Sciatic nerve (tissue), 2 donors: ENCODE measurements around the gene ZBTB5. TPM values are rescaled to one million over a fixed set of nuclear protein-coding genes. Genes with fewer than 3 reads are reported as not detected.

Experiments
- ATAC-seq: fragments of 200-7000 bp; cut with Tn5 transposase; one replicate; pipeline ENCODE4 v1.9.1; 2020; ENCODE audit warnings: mild to moderate bottlenecking, moderate library complexity
- DNase-seq: peaks from one replicate; pipeline ENCODE4 v3.0.0-alpha.2; 2020; ENCODE audit warnings: low spot score
- intact Hi-C: fragments of 100-400 bp; cut with DNase I; formaldehyde crosslinking; loops from one replicate; pipeline ENCODE4 v1.14.2; 2022
- total RNA-seq: library from RNA; stranded (reverse); fragmentation: NEBNext Ultra II Directional; extraction: Animal tissue kit (Norgen Biotek cat#: 25700); gene quantifications from one replicate; pipeline ENCODE4 v1.2.1, GENCODE V29; 2021
- donor health status: DM: no; HTN: no; CAD: no.
- donor health status: DM: no; HTN: no; CAD: no.

Gene ZBTB5
- total RNA-seq, 1 donor from 2014 or later, result 11.3 TPM

DNA sequence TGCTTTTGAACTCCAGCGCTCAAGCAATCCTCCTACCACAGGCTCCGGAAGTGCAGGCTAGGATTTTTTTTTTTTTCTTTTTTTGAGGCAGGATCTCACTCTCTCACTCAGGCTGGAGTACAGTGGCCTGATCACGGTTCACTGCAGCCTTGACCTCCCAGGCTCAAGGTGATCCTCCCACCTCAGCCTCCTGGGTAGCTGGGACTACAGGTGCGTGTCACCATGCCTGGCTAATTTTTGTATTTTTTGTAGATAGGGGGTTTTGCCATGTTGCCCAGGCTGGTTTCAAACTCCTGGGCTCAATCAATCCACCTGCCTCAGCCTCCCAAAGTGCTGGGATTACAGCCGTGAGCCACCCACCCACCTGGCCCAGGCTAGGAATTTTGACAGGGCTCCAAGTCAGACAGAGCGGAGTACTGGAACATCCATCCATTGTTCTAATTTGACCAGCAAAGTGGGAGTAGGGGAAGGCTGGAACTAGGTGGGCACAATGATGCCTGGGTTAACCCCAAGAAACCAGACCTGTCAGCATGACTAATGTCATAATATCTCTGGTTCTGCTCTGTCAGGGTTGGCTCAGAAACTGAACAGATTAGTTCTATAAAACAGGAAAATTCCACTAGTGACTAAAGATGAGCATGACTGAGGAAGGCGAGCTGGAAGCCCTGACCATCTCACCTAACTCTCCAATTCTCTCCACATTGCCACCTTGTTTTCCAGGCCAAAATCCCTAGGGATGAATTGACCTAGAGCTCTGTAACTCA, 9.2 kb downstream of the ZBTB5 start:
- no peak for DNase-seq
- no peak for ATAC-seq
- intact Hi-C loops, result no loop called here

DNA sequence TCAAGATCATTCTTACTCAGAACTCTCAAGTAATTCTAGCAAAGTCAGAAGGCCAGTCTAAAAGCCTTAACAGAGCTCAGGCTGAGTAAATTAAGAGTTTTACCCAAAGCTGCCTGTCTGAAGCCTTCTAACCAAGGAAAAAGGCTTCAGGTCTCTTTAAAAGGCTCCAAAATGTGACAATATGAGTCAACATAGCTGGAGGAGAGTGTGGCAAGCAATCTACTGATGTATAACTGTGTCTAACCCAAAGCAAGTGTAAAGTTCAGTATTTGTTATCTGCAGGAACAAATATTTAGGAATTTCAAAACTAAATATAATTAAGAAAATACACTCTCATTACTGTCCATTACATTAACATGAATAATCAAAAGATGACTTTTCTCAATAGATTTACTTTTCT, 11.0 kb downstream of the ZBTB5 start:
- ATAC-seq (no peak), DNase-seq (no peak)
- intact Hi-C loops, result no loop called here

DNA sequence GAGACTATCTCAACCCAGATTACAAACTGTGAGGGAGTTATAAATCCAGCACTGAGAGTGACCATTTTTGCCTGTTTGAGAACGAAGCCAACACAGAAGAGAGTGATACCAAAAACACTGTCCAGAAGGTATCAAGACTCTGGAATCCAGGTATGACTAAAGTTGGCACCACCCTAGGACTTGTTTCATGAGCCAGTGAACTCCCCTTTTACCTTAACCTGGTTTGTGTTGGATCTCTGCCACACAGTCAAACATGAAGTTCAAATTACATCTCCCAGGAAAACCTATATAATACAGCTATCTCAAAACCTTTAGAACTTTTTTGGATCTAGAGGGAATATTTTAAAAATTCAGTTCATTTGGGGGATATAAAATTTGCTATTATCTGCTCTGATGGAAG, 11.4 kb downstream of the ZBTB5 start:
- ATAC-seq, result no peak
- DNase-seq, result no peak
- intact Hi-C loops, result no loop called here

DNA sequence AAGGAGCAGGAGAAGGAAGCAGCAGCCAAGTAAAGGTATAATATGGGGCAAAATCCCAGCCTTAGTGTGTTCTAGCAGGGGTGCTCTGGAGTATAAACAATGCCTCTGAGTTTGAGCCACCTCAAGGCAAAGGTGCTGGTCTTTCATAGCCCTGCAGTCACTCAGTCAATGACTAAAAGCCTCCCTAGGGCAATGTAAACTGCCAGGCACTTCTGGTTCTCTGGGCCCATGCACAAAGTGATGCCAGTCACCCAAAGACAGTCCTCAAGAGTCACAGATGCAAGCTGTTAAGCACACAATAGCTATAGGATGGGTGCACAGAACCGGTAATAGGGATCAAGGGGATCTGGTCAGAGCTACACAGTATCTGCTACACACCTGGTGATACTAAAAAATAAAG, 12.6 kb downstream of the ZBTB5 start:
- DNase-seq (no peak), ATAC-seq (no peak)
- intact Hi-C loops, result no loop called here

DNA sequence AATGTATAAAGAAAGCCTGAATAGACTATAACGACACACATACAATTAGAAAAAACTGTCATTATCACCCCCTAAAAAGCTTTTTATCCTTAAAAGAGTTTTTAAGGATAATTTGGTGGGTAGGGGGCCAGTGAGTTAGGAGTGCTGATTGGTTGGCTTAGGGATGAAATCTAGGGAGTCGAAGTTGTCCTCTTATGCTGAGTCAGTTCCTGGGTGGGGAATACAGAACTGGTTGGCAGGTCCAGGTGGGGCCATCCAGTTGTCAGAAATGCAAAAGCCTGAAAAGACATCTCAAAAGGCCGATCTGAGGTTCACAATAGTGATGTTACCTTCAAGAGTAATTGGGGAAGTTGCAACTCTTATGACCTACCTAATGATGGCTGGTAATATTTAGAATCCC, 13.6 kb downstream of the ZBTB5 start:
- ATAC-seq (no peak), DNase-seq (no peak)
- intact Hi-C loops, result no loop called here

DNA sequence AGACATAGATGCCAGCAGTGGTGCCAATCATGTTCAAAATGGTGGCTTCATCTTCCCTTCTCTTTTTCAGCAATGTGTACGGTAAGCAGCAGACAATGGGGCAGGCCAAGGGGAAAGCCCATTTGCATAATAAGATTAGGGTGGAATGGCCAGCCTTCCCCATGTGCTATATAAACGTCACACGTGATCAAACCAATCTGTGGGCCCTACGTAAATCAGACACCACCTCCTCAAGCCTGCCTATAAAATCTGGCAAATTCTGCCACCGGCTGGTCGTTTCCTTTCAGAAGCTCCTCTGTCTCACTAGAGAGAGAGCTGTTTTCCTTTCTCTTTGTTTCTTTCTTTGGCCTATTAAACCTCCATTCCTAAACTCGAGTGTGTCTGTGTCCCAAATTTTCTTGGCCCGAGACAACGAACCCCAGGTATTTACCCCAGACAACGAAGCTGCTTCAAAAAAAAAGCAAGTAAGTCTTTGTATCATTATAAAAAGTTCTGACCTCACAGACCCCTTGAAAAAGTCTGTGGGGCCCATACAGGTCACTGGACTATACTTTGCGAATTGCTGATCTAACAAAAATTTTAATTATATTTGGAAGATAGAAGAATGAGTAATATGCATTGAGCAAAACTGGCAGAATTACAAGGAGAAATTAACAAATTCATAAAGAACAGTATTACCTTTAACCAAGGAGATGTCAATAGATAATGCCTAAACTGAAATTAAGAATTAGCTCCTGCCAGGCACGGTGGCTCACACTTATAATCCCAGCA, 15.2 kb downstream of the ZBTB5 start:
- no peak for DNase-seq
- ATAC-seq, result no peak
- intact Hi-C loops, result no loop called here

DNA sequence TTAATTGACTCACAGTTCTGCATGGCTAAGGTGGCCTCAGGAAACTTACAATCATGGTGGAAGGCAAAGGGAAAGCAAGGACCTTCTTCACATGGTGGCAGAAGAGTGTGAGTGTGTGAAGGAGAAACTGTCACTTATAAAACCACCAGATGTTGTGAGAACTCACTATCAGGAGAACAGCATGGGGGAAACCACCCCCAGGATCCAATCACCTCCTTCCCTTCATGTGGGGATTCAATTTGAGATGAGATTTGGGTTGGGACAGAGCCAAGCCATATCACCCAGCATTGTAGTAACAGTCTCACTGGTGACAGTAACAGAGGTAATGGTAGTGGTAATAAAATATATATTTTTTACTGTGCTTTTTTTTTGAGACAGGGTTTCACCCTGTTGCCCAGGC, 18.1 kb downstream of the ZBTB5 start:
- ATAC-seq, result no peak
- intact Hi-C loops, result no loop called here
- no peak for DNase-seq

DNA sequence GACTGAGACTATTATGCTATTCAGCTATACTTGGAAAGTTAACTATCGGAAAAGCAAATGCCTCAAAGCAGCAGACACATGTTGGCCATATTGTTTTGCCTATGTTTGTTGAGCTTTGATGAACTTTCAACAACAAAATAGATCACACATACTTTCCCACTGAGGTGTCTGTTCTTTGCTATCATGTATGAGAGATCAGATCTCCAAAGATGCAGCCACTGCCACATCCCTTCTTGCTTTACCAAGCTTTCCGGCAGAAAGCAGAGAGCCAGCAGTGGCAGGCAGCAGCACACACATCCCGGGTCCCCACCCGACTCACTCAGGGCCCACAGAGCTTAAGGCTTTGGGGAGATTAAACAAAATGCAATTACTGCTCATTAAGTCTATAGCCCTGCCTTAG, 18.8 kb downstream of the ZBTB5 start:
- intact Hi-C loops, result no loop called here
- ATAC-seq (no peak), DNase-seq (no peak)

DNA sequence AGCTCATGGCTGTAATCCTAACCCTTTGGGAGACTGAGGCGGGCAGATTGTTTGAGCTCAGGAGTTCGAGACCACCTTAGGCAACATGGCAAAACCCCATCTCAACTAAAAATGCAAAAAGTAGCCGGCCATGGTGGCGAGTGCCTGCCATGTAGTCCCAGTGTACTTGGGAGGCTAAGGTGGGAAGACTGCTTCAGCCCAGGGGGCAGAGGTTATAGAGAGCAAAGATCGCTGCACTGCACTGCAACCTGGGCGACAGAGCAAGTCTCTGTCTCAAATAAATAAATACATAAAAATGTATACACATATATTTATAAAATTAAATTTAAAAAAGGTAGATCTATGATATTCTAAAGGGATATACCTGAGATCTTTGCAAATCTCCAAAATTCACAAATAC, 19.4 kb downstream of the ZBTB5 start:
- no peak for ATAC-seq
- intact Hi-C loops, result no loop called here
- DNase-seq, result no peak

DNA sequence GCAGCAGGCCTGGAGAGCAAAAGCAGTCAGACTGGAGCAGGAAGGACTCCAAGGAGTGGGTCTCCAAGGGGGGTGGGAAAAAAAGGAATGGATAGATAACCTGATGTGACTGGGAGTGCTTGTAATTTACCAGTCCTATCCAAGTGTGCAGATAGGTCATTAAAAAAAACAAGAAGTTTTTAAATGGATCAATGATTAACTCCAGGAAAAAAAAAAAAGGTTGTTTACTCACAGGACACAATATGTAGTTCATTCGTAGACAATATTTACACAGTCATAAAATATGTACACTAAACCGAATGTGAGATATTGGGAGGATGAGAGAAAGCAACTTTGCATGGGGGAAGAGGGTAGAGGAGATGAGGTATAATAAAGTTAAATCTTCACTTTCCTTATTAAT, 20.4 kb downstream of the ZBTB5 start:
- no peak for ATAC-seq
- DNase-seq, result no peak
- intact Hi-C loops, result no loop called here

DNA sequence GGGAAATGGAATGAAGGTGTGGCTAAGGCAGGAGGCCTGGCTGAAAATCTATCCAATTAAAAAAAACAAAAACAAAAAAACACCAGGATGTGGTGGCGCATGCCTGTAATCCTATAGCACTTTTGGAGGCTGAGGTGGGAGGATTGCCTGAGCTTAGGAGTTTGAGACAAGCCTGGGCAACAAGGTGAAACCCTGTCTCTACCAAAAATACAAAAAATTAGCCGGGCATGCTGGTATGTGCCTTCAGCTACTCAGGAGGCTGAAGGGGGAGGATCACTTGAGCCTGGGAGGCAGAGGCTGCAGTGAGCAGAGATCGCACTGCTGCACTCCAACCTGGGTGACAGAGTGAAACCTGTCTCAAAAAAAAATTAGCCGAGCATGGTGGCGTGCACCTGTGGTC, 21.7 kb downstream of the ZBTB5 start:
- DNase-seq (no peak), ATAC-seq (no peak)
- intact Hi-C loops, result no loop called here

DNA sequence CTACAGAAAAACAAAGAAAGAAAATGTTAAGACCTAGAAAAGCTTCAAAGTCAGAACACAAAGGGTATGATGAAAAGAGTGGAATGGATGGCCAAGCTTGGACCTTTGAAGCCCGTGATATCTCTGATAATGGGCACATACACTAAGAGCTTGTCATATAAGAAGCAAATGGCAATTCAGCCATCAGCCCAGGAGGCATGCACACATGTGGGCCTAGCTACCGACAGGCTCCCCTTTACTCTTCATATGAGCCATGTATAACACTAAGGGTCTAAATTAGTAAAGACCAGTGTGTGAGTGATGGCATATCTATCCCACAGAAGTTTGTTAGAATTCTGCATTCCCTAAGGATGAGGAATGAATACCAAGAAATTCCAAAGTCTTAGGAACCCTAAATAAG, 22.7 kb downstream of the ZBTB5 start:
- intact Hi-C loops, result no loop called here
- DNase-seq (no peak), ATAC-seq (no peak)

DNA sequence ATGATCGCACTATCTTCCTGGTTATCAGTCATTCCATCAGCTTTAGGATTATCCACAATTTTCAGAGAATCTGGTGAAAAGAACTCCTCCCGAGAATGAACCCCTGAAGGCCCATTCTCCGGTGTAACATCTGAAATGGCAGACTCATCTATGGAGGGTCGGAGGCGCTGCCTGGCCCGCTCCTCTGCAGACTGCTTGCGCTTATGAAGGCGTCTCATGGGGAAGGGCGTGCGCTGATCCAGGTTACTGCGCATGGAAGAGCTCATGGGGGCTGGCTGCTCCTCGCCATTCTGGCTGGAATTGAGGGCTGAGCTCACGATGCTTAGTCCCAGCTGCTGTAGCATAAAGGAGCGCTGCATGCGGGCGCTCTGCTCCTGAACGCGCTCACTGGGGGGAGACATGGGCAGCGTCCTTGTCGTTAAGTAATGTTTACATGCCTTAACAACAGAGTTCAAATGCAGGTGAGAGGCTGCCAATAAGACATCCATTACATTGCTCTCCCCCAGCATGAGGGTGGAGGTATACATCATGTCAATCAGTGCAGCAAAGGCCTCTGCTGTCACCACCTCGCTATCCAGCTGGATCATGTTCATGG, 23.4 kb downstream of the ZBTB5 start:
- DNase-seq (no peak), ATAC-seq (no peak)
- intact Hi-C loops, result no loop called here

DNA sequence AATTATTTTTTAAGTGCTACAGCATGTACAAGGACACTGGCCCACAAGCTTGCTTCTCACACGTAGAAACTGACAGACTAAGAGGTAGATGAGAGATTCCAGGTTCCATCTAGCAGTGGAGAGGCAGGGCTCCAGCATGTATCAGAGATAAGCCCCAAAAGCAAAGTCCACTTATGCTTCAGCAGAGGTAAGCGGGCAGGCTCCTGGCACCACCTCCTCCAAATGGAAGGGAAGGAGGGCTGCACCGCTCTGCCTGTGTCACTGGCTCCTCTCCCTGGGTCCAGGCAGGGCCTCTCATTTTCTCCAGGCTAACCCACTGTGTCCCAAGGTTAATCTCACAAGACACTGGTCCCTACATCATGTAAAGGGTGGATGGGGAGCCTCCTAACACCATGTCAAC, 26.9 kb downstream of the ZBTB5 start:
- intact Hi-C loops, result no loop called here
- DNase-seq, result no peak
- ATAC-seq, result no peak

DNA sequence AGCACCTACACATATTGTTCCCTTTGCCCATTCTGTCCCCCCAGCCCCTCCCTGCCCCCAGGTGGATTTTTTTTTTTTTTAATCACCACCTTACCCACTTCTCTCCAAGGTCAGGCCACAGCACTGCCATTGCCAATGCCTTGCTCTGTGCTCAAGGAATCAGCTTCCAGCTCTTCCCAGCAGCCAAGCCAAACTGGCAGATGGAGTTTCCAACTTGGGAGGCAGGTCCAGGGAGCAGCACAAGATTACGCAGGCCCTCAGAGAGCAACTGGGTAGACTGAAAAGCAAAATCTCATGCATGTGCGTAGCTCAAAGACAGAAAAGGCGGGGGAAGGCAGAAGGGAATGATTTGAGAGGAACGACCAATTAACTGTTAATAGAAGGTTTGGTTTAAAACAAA, 27.6 kb downstream of the ZBTB5 start:
- peak; percentile 41 for DNase-seq
- intact Hi-C loops, result no loop called here
- ATAC-seq, result no peak

DNA sequence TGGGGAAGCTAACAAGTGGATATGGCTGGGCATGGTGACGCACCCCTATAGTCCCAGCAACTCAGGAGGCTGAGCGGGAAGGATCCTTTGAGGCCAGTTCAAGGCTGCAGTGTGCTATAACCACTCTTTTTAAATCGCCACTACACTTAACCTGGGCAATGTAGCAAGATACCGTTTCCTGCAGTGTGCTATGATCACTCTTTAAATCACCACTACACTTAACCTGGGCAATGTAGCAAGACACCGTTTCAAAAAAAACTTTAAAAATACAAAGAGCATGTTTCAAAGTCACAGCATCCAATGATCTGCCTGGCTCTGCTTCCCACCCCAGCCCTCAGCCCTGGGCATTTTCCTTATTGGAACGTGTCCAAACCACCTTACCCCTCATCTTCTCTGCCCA, 28.2 kb downstream of the ZBTB5 start:
- intact Hi-C loops, result no loop called here
- ATAC-seq (no peak), DNase-seq (peak; percentile 40)

DNA sequence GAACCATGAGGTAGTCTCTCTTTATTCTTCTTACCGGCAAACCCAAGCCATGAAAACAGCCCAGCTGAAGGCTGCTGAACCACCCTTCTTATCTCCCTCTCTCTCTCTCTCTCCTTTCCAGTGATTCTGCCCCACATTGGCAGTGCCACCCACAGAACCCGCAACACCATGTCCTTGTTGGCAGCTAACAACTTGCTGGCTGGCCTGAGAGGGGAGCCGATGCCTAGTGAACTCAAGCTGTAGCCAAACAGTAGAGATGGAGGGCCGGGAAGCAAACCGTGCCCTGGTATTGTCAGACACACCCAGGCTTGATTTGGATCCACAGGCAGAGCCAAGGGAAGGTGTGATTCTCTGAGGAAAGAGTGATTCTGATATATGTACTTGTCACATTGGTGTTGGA, 28.7 kb downstream of the ZBTB5 start:
- DNase-seq (peak; percentile 46), ATAC-seq (no peak)
- intact Hi-C loops, result no loop called here

DNA sequence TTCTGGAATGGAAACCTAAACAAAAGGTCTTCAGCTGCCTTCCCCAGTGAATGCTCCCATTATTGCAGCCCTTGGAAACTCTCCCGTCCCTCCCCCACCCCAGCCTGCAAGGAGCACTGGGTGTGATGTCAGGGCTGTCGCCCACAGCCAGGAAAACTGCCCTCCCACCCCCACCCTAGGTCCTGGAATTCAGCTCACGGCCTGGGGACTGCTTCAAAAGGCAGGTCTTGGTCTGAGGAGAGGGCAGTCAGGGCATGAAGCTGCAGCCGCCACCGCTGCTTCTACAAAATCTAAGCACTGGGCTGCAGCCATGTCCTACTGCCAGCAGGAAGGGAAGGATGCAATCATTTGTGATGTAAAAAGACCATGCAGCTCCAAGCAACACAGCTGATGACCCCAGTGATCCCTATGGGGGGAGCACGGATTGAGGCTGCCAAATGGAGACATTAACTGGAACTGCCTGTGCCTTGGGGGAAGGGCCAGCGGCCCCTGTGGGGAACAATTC, 31.3 kb downstream of the ZBTB5 start:
- DNase-seq, result peak; percentile 76
- intact Hi-C loops, result no loop called here
- peak; percentile 76 for ATAC-seq

DNA sequence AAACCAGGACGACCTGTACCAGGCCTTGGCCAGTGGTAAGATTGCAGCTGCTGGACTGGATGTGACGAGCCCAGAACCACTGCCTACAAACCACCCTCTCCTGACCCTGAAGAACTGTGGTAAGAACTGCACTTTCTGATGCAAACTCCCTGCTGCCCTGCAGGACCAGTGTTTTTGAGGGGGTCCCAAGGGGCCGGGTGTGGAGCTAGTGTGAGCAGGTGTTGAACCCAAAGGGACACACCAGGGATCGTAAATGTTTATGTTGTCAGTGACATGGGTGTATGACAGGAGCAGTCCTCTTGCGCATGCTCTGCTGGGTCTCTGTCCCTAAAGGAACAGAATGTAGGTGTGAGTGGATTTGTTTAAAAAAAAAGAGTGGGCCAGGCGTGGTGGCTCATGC, 33.2 kb downstream of the ZBTB5 start:
- no peak for ATAC-seq
- no peak for DNase-seq
- intact Hi-C loops, result no loop called here

DNA sequence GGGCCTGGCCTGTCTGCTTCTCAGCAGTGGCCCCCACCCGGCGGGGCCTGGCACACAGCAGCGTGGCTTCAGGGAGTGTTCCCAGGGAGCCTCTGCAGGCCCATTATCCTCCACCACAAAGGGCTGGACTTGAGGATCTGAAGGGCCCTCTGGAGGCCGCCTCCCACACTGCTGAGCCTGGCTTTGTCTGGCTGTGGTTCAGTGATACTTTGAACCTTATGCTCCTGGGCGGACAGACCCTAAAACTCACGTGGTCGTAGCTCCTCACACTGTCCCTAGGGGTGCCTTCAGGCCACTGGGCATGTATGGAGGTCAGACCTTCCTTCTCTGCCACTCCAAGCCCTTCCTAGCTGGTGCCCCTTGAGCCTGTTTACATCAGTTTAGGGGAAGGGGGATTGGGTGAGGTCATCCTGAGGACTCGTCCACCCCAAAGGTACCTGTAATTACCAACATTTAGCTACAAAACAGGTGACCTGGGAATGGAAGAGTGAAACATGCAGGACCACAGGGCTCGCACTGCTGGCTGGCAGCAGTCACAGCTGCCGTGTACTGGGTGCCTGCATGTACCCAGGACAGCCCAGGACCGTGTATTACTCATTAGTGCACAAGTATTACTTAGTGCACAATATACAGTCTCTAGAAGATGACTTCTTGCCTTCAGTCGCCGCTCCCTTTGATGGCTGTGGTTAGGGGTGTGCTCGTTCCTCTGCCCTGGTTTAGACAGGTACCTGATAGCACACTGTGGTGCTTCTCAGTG, 34.2 kb downstream of the ZBTB5 start:
- intact Hi-C loops, result no loop called here
- ATAC-seq (peak; percentile 69), DNase-seq (no peak)
